Astrocyte of the spinal cord (primary cell): ENCODE data around the gene PTPDC1.

Experiments
- DNase-seq: peaks from one replicate; pipeline ENCODE4 v3.0.0; 2011; ENCODE audit warnings: low read depth, low spot score
- H3K4me3 ChIP-seq: 2 replicates; pipeline ENCODE4 v1.5.1; 2011; ENCODE audit warnings: low read depth, mild to moderate bottlenecking, low read length, moderate library complexity
- CTCF ChIP-seq: IDR thresholded peaks from 2 replicates; pipeline ENCODE4 v1.5.1; 2012; ENCODE audit warnings: low read depth, mild to moderate bottlenecking, low read length, inconsistent platforms
- in situ Hi-C: cut with HindIII; loops from 2 replicates; pipeline ENCODE4 v1.10.0; 2017; ENCODE audit warnings: low sequenced_read_pairs

PTPDC1 gene

GRCh38 chr9:94157050-94157801 is 73.0 kb downstream of the PTPDC1 start:
- in situ Hi-C loops, result no loop called here
- no peak overlapping the region for H3K4me3 ChIP-seq
- TF ChIP-seq CTCF, result no peak
- peak; percentile 88 for DNase-seq
